ENCODE measurements around the gene CDC25B.

The CDC25B gene

GRCh38 chr20:3755814-3756480, 40.2 kb upstream of the CDC25B start:
- TF ChIP-seq EP300 (IDR thresholded peaks at IDR 0.05; ENCODE audit: borderline replicate concordance): no peak
- no peak for TF ChIP-seq TCF12 (IDR thresholded peaks at IDR 0.05; ENCODE audit: low read depth)
- TF ChIP-seq EGR1 (IDR thresholded peaks at IDR 0.05): no peak
- TF ChIP-seq REST (IDR thresholded peaks at IDR 0.05; ENCODE audit: low read depth): no peak

GRCh38 chr20:3757268-3757667, 38.8 kb upstream of the CDC25B start:
- TF ChIP-seq TAF1 (IDR thresholded peaks at IDR 0.05; ENCODE audit: low read depth) (no peak), EGR1 (IDR thresholded peaks at IDR 0.05) (no peak), EP300 (IDR thresholded peaks at IDR 0.05; ENCODE audit: borderline replicate concordance) (no peak), RAD21 (IDR thresholded peaks at IDR 0.05; ENCODE audit: low read depth) (no peak), USF1 (IDR thresholded peaks at IDR 0.05) (no peak), REST (IDR thresholded peaks at IDR 0.05; ENCODE audit: low read depth) (no peak), YY1 (IDR thresholded peaks at IDR 0.05; ENCODE audit: low read depth) (no peak), MAX (IDR thresholded peaks at IDR 0.05) (no peak)

- no peak for TF ChIP-seq REST (IDR thresholded peaks at IDR 0.05; ENCODE audit: low read depth)
Measured at GRCh38 chr20:3758566-3758965, 37.5 kb upstream of the CDC25B start.

GRCh38 chr20:3759316-3759823, 36.7 kb upstream of the CDC25B start:
- TF ChIP-seq RAD21 (IDR thresholded peaks at IDR 0.05; ENCODE audit: low read depth) (no peak), MAX (IDR thresholded peaks at IDR 0.05) (no peak), USF1 (IDR thresholded peaks at IDR 0.05) (no peak), EP300 (IDR thresholded peaks at IDR 0.05; ENCODE audit: borderline replicate concordance) (no peak), EGR1 (IDR thresholded peaks at IDR 0.05) (no peak), REST (IDR thresholded peaks at IDR 0.05; ENCODE audit: low read depth) (no peak), TEAD4 (IDR thresholded peaks at IDR 0.05) (no peak), FOXM1 (IDR thresholded peaks at IDR 0.05; ENCODE audit: borderline replicate concordance, low read depth) (no peak), ZBTB7A (IDR thresholded peaks at IDR 0.05; ENCODE audit: low read depth) (no peak), YY1 (IDR thresholded peaks at IDR 0.05; ENCODE audit: low read depth) (no peak), CEBPB (IDR thresholded peaks at IDR 0.05) (no peak), TCF12 (IDR thresholded peaks at IDR 0.05; ENCODE audit: low read depth) (no peak), TAF1 (IDR thresholded peaks at IDR 0.05; ENCODE audit: low read depth) (no peak), NFIC (IDR thresholded peaks at IDR 0.05) (no peak), CREB1 (IDR thresholded peaks at IDR 0.05; ENCODE audit: low read depth) (no peak)

All from Ishikawa (cell line).